Measurements from ENCODE around the gene UBE2J2.

DNA sequence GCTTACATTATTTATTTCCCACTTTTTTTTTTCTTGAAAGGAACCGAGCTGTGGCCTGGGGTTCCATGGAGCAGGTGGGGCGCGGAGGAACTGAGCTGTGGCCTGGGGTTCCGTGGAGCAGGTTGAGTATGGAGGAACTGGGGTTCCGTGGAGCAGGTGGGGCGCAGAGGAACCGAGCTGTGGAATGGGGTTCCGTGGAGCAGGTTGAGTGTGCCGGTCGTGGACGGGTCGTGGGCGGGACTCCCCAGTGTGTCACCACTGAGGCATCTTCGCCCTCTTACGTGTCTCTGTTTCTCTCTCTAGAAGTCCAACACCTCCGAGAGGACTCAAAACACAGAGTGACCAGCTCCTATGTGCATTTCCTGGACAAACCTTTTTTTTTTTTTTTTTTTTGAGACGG, 5.4 kb upstream of the UBE2J2 start:
- TF ChIP-seq POLR2A (IDR thresholded peaks at IDR 0.05), result no peak
- TF ChIP-seq CTCF (IDR thresholded peaks at IDR 0.05), result no peak

All from body of pancreas (tissue), 4 donors.